NCI-H748 (cell line): ENCODE results near the gene UFSP1.
A peak's percentile ranks its signal among the peaks of the same experiment; 100 is the strongest.
"Not testable (repeated sequence)": the region's sequence is repeated elsewhere in the genome, so short reads cannot be mapped to it uniquely, and the experiment has no call there.

Experiments used
- DNase-seq: peaks from one replicate; lab custom pipeline; 2025; ENCODE audit not compliant: unreplicated experiment; lab: John Stamatoyannopoulos, UW

Gene UFSP1

GRCh38 chr7:100888988-100889750 lies at the start of gene UFSP1:
TSS of gene UFSP1 (minus strand) at chr7:100889715. CDS start at chr7:100889271, 444 bp downstream.
- no peak for DNase-seq

GRCh38 chr7:100936167-100936566 lies 46.7 kb upstream of the UFSP1 start:
- not testable (repeated sequence) for DNase-seq

- DNase-seq, result not testable (repeated sequence)
These were observed 45.9 kb upstream of the UFSP1 start for GRCh38 chr7:100935381-100935780.

- DNase-seq, result no peak
These were observed 44.2 kb upstream of the UFSP1 start for GRCh38 chr7:100933734-100934133.

- DNase-seq, result no peak
These were observed 40.3 kb upstream of the UFSP1 start for GRCh38 chr7:100929808-100930174.

GRCh38 chr7:100923616-100924015 lies 34.1 kb upstream of the UFSP1 start:
- DNase-seq, result not testable (repeated sequence)

GRCh38 chr7:100921039-100921438 lies 31.5 kb upstream of the UFSP1 start:
- no peak for DNase-seq

- DNase-seq, result not testable (repeated sequence)
These were observed 30.4 kb upstream of the UFSP1 start for GRCh38 chr7:100919779-100920437.

- not testable (repeated sequence) for DNase-seq
These were observed 29.8 kb upstream of the UFSP1 start for GRCh38 chr7:100919335-100919734.

- DNase-seq, result no peak
These were observed 25.4 kb upstream of the UFSP1 start for GRCh38 chr7:100914879-100915447.

- DNase-seq, result no peak
These were observed 24.8 kb upstream of the UFSP1 start for GRCh38 chr7:100914208-100914878.

- DNase-seq, result no peak
These were observed 22.0 kb upstream of the UFSP1 start for GRCh38 chr7:100911484-100911883.

GRCh38 chr7:100910443-100910842 lies 20.9 kb upstream of the UFSP1 start:
- not testable (repeated sequence) for DNase-seq

- DNase-seq, result no peak
These were observed 19.0 kb upstream of the UFSP1 start for GRCh38 chr7:100908512-100908911.

GRCh38 chr7:100902638-100903037 lies 13.1 kb upstream of the UFSP1 start:
- no peak for DNase-seq

GRCh38 chr7:100901921-100902332 lies 12.4 kb upstream of the UFSP1 start:
- DNase-seq, result peak; percentile 21

- no peak for DNase-seq
These were observed 11.5 kb upstream of the UFSP1 start for GRCh38 chr7:100900978-100901377.

GRCh38 chr7:100899432-100899831 lies 9.9 kb upstream of the UFSP1 start:
- DNase-seq, result no peak

GRCh38 chr7:100897772-100898454 lies 8.4 kb upstream of the UFSP1 start:
- no peak for DNase-seq

- DNase-seq, result peak; percentile 21
These were observed 7.5 kb upstream of the UFSP1 start for GRCh38 chr7:100896732-100897608.
